Endothelial cell of umbilical vein (primary cell): ENCODE data around the gene GALNT14. TPM values are rescaled to one million over a fixed set of nuclear protein-coding genes. Genes with fewer than 3 reads are reported as not detected.

Experiments
- BruUV-seq: library from RNA; stranded (reverse); fragments of 400-500 nt; replicated peaks from 2 replicates; lab custom pipeline; 2021; lab: Mats Ljungman, UMichigan
- CTCF ChIA-PET: fragments of 300-600, 350-600 bp; sonication (Branson Sonifier 250); formaldehyde crosslinking; loops from one replicate; lab custom pipeline; 2021; ENCODE audit warnings: antibody characterized with exemption, inconsistent platforms; lab: Charles Lee
- POLR2A ChIA-PET: fragments of 300-600, 350-600 bp; sonication (Branson Sonifier 250); formaldehyde crosslinking; loops from one replicate; lab custom pipeline; 2021; ENCODE audit warnings: antibody characterized with exemption, inconsistent platforms; lab: Charles Lee
- DNase-seq: peaks from one replicate; pipeline ENCODE4 v3.0.0-alpha.2; 2011; ENCODE audit warnings: low read depth, low spot score
- FAIRE-seq: peaks from 2 replicates; lab custom pipeline; 2011; peaks lifted over from hg19 to GRCh38; lab: Jason Lieb, UNC
- H2AFZ ChIP-seq: 2 replicates; pipeline ENCODE4 v1.6.0; 2012; ENCODE audit warnings: low read depth, low read length, control low read depth, inconsistent platforms
- H3K27ac ChIP-seq: 2 replicates; pipeline ENCODE4 v1.5.1; 2011; ENCODE audit warnings: low read depth, mild to moderate bottlenecking, control low read depth, low read length, moderate library complexity; ENCODE audit not compliant: insufficient read depth
- H3K27me3 ChIP-seq, 2 experiments: 2 replicates each; pipeline versions ENCODE4 v1.6.0 to v1.6.1; 2011; ENCODE audit warnings: low read length in 2 of 2, mixed read lengths in 1 of 2; ENCODE audit not compliant: control insufficient read depth in 2 of 2, insufficient read depth in 2 of 2
- H3K36me3 ChIP-seq, 2 experiments: 2 replicates in 1 of 2; 3 replicates in 1 of 2; pipeline ENCODE4 v1.5.1; 2011; ENCODE audit warnings: low read length in 2 of 2, mild to moderate bottlenecking in 1 of 2, moderate library complexity in 1 of 2; ENCODE audit not compliant: control insufficient read depth in 2 of 2, insufficient read depth in 2 of 2; ENCODE audit errors: extremely low read depth in 1 of 2
- H3K4me1 ChIP-seq: 3 replicates; pipeline ENCODE4 v1.5.1; 2011; ENCODE audit warnings: mild to moderate bottlenecking, low read length; ENCODE audit not compliant: control insufficient read depth, insufficient read depth; ENCODE audit errors: extremely low read depth
- H3K4me2 ChIP-seq: 2 replicates; pipeline ENCODE4 v1.6.1; 2011; ENCODE audit warnings: low read length, control low read depth, mixed read lengths; ENCODE audit not compliant: insufficient read depth
- H3K4me3 ChIP-seq, 3 experiments: fragments of 200-600 bp in 1 of 3; sonication (generic), shearing (Covaris generic) in 1 of 3; replicated peaks in 1 of 3; 2 replicates each; pipeline ENCODE4 v1.5.1; 2011 to 2016; ENCODE audit warnings: control low read depth in 3 of 3, low read length in 3 of 3, mild to moderate bottlenecking in 2 of 3, inconsistent platforms in 1 of 3, low read depth in 1 of 3, moderate library complexity in 1 of 3; ENCODE audit not compliant: insufficient read depth in 1 of 3
- H3K79me2 ChIP-seq: 2 replicates; pipeline ENCODE4 v1.6.0; 2012; ENCODE audit warnings: low read length, inconsistent platforms; ENCODE audit not compliant: control insufficient read depth, insufficient read depth
- H3K9ac ChIP-seq: replicated peaks from 2 replicates; pipeline ENCODE3; 2011; ENCODE audit warnings: low read length, control low read depth; ENCODE audit not compliant: insufficient read depth; ENCODE audit errors: extremely low read depth
- H3K9me1 ChIP-seq: replicated peaks from 3 replicates; pipeline ENCODE4 v1.6.0; 2011; ENCODE audit warnings: mild to moderate bottlenecking, low read length; ENCODE audit not compliant: control insufficient read depth, insufficient read depth; ENCODE audit errors: extremely low read depth
- H3K9me3 ChIP-seq: replicated peaks from 2 replicates; pipeline ENCODE4 v1.5.1; 2012; ENCODE audit warnings: low read length, inconsistent platforms; ENCODE audit not compliant: control insufficient read depth, insufficient read depth
- H4K20me1 ChIP-seq: replicated peaks from 2 replicates; pipeline ENCODE3; 2011; ENCODE audit warnings: mild to moderate bottlenecking, low read length; ENCODE audit not compliant: control insufficient read depth, insufficient read depth; ENCODE audit errors: extremely low read depth
- CTCF ChIP-seq, 2 donors: IDR thresholded peaks; 1 replicate in 1 of 2; 2 replicates in 1 of 2; pipeline ENCODE4 v1.5.1; 2011; ENCODE audit warnings: low read length in 2 of 2, mild to moderate bottlenecking in 2 of 2, moderate library complexity in 2 of 2, control low read depth in 1 of 2, inconsistent platforms in 1 of 2, low read depth in 1 of 2; ENCODE audit not compliant: insufficient read depth in 1 of 2; ENCODE audit errors: extremely low read depth in 1 of 2
- EZH2 ChIP-seq: IDR thresholded peaks from 2 replicates; pipeline ENCODE4 v1.6.1; 2012; ENCODE audit warnings: borderline replicate concordance, low read depth, mild to moderate bottlenecking, moderate library complexity, low read length, inconsistent platforms; ENCODE audit not compliant: severe bottlenecking
- FOS ChIP-seq: IDR thresholded peaks from 2 replicates; pipeline ENCODE4 v1.6.1; 2011; ENCODE audit warnings: mild to moderate bottlenecking, low read length, moderate library complexity, borderline replicate concordance; ENCODE audit not compliant: insufficient read depth
- GATA2 ChIP-seq: IDR thresholded peaks from 2 replicates; pipeline ENCODE4 v1.7.0; 2011; ENCODE audit warnings: low read depth, mild to moderate bottlenecking, moderate library complexity, mixed read lengths, low read length; ENCODE audit not compliant: insufficient read length, insufficient read depth
- JUN ChIP-seq: IDR thresholded peaks from 2 replicates; pipeline ENCODE4 v1.6.1; 2011; ENCODE audit warnings: borderline replicate concordance, low read depth; ENCODE audit not compliant: insufficient read length, insufficient read depth
- MYC ChIP-seq: IDR thresholded peaks from one replicate; pipeline ENCODE4 v1.6.1; 2011; ENCODE audit warnings: mild to moderate bottlenecking, low read depth, low read length
- POLR2A ChIP-seq: IDR thresholded peaks from 2 replicates; pipeline ENCODE4 v1.6.1; 2012; ENCODE audit warnings: low read depth, mild to moderate bottlenecking, control low read depth, low read length
- POLR2AphosphoS5 ChIP-seq: IDR thresholded peaks from 2 replicates; pipeline ENCODE4 v1.6.1; 2012; ENCODE audit warnings: low read depth, mild to moderate bottlenecking, control low read depth, low read length, moderate library complexity; ENCODE audit not compliant: insufficient read depth
- dilution Hi-C: fragments of 300-500 bp; cut with MboI; formaldehyde crosslinking; loops from one replicate; pipeline ENCODE4 v1.15.0; 2019; ENCODE audit warnings: low sequenced_read_pairs; ENCODE audit not compliant: extremely low pct_ligation_motif_present
- intact Hi-C: fragments of 100-400 bp; cut with micrococcal nuclease; formaldehyde crosslinking; loops from one replicate; pipeline ENCODE4 v1.10.0; 2022
- polyA plus RNA-seq, 4 experiments: library from polyadenylated mRNA; depleted of rRNA in 3 of 4; stranded (reverse) in 3 of 4; unstranded in 1 of 4; fragments of >200 nt; gene quantifications; 2 replicates each; pipeline versions ENCODE4 v1.2.1 to v1.2.3, GENCODE V29; 2011 to 2012; ENCODE audit warnings: missing spikeins in 1 of 4
- total RNA-seq: library from RNA; stranded (reverse); gene quantifications from 2 replicates; pipeline ENCODE4 v1.2.3, GENCODE V29; 2021
- TF ChIP-seq, protein P1 (sequence below): IDR thresholded peaks from 2 replicates; pipeline ENCODE4 v1.6.1; 2011; ENCODE audit not compliant: insufficient read depth, insufficient read length

The GALNT14 gene
- total and polyA plus RNA-seq, 2 donors (not counting 3 experiments of a cell fraction or from before 2014, with no cell fraction given), result 0.04 to 0.40 TPM

- Histone ChIP-seq H3K4me3 (no peak overlapping the region), H4K20me1 (no peaks in the 10 kb centered on the region), H2AFZ (no peak overlapping the region), H3K27ac (no peak overlapping the region), H3K79me2 (no peaks in the 10 kb centered on the region), H3K4me2 (no peak overlapping the region), H3K9ac (no peak overlapping the region), H3K9me1 (no peaks in the 10 kb centered on the region), H3K27me3 (no peaks in the 10 kb centered on the region), H3K9me3 (no peaks in the 10 kb centered on the region), H3K4me1 (no peaks in the 10 kb centered on the region), H3K36me3 (no peaks in the 10 kb centered on the region)
- no peak for TF ChIP-seq MYC
- ChIA-PET CTCF (no interaction called here), POLR2A (no interaction called here)
- intact Hi-C loops (no loop called here), dilution Hi-C loops (no loop called here)
- no peak for DNase-seq
- no TSS peak for BruUV-seq
- FAIRE-seq, result no peak
Observed at GRCh38 chr2:30877833-30878232, 260.4 kb downstream of the GALNT14 start.

DNA sequence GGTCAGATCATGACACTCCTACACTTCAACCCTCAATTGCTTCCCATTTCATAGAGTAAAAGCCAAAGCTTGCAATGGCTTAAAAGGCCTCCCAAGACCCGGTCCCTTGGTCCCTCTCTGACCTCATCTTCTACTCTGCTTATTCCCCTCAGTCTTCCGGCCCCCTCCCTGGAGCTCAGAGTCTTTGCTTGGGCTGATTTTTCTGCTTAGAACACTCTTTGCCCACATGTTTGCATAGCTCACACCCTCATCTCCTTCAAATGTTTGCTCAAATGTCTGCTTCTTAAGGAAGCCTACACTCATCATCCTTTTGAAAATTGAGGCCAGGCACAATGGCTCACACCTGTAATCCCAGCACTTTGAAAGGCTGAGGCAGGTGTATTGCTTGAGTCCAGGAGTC, 265.4 kb downstream of the GALNT14 start:
- no peak for FAIRE-seq
- intact Hi-C loops (no loop called here), dilution Hi-C loops (no loop called here)
- no peaks in the 10 kb centered on the region for H4K20me1 ChIP-seq
- BruUV-seq, result no TSS peak
- H3K4me3 ChIP-seq, result no peak overlapping the region
- no peak overlapping the region for H3K27ac ChIP-seq
- POLR2A ChIA-PET, result no interaction called here
- H3K36me3 ChIP-seq, result no peaks in the 10 kb centered on the region
- H3K9ac ChIP-seq, result no peak overlapping the region
- TF ChIP-seq EZH2, result no peak
- no peak for TF ChIP-seq POLR2A
- TF ChIP-seq FOS, result no peak
- TF ChIP-seq GATA2, result no peak
- TF ChIP-seq MYC, result no peak
- no peak for TF ChIP-seq JUN
- TF ChIP-seq, protein P1, sequence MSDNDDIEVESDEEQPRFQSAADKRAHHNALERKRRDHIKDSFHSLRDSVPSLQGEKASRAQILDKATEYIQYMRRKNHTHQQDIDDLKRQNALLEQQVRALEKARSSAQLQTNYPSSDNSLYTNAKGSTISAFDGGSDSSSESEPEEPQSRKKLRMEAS, result no peak
- no peak for TF ChIP-seq POLR2AphosphoS5
- no peak for TF ChIP-seq CTCF (IDR thresholded peaks at IDR 0.05; ENCODE audit: extremely low read depth in 1 of 2, insufficient read depth in 1 of 2, low read depth in 1 of 2, low read length in 2 of 2)
- no peaks in the 10 kb centered on the region for H3K79me2 ChIP-seq
- H3K4me2 ChIP-seq, result no peak overlapping the region
- no peak for DNase-seq
- H3K9me1 ChIP-seq, result no peaks in the 10 kb centered on the region
- H3K9me3 ChIP-seq, result no peaks in the 10 kb centered on the region
- no peaks in the 10 kb centered on the region for H3K4me1 ChIP-seq
- no peaks in the 10 kb centered on the region for H3K27me3 ChIP-seq
- H2AFZ ChIP-seq, result no peak overlapping the region
- CTCF ChIA-PET, result no interaction called here
